Measurements from ENCODE around the gene NOS1.

NOS1 gene

GRCh38 chr12:117178745-117179144, 182.7 kb downstream of the NOS1 start:
- no peak for DNase-seq

GRCh38 chr12:117178301-117178700, 183.1 kb downstream of the NOS1 start:
- no peak for DNase-seq

GRCh38 chr12:117172168-117172567, 189.3 kb downstream of the NOS1 start:
- no peak for DNase-seq

GRCh38 chr12:117171499-117172162, 189.8 kb downstream of the NOS1 start:
- DNase-seq, result no peak

GRCh38 chr12:117169548-117169947, 191.9 kb downstream of the NOS1 start:
- no peak for DNase-seq

- no peak for DNase-seq
Measured at GRCh38 chr12:117168976-117169375, 192.4 kb downstream of the NOS1 start.

- DNase-seq, result no peak
Measured at GRCh38 chr12:117167769-117168168, 193.7 kb downstream of the NOS1 start.

- DNase-seq, result no peak
Measured at GRCh38 chr12:117166107-117166506, 195.3 kb downstream of the NOS1 start.

GRCh38 chr12:117165342-117165741, 196.1 kb downstream of the NOS1 start:
- DNase-seq, result no peak

GRCh38 chr12:117162633-117163032, 198.8 kb downstream of the NOS1 start:
- no peak for DNase-seq

GRCh38 chr12:117162167-117162539, 199.3 kb downstream of the NOS1 start:
- no peak for DNase-seq

GRCh38 chr12:117161460-117162166, 199.8 kb downstream of the NOS1 start:
- no peak for DNase-seq

- DNase-seq, result no peak
Measured at GRCh38 chr12:117159674-117160073, 201.8 kb downstream of the NOS1 start.

- DNase-seq, result no peak
Measured at GRCh38 chr12:117158911-117159553, 202.4 kb downstream of the NOS1 start.
